ENCODE measurements around the gene HEXIM2. TPM values are rescaled to one million over a fixed set of nuclear protein-coding genes. Genes with fewer than 3 reads are reported as not detected.

HEXIM2 gene
- total RNA-seq, 1 donor from 2014 or later = 3.3 TPM

- DNase-seq (ENCODE audit: extremely low read depth, low read depth, low spot score) = no peak
Observed at GRCh38 chr17:45127548-45128300, 34.0 kb upstream of the HEXIM2 start.

DNA sequence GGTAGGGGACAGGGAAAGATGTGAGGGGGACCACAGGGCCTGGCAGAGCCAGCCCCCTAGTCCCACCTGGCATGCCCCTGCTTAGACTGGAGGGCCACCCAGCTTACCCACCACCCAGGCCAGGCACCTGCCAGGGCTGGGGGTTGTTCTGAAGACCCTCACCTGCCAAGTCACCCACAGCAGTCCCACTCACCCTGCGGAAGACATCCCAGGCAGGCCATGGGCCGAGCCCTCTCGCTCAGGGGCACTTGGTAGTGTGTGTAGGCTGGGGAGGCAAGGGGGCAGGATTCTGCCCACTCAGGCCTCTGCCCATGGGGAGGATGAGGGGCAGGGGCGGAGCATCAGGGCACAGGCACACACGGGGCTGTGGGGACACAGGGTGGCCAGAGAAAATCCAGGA lies 33.3 kb upstream of the HEXIM2 start:
- DNase-seq (ENCODE audit: extremely low read depth, low read depth, low spot score) = no peak

- no peak for DNase-seq (ENCODE audit: extremely low read depth, low read depth, low spot score)
Observed at GRCh38 chr17:45128989-45129388, 32.7 kb upstream of the HEXIM2 start.

GRCh38 chr17:45129426-45129939 lies 32.2 kb upstream of the HEXIM2 start:
- no peak for DNase-seq (ENCODE audit: extremely low read depth, low read depth, low spot score)

DNA sequence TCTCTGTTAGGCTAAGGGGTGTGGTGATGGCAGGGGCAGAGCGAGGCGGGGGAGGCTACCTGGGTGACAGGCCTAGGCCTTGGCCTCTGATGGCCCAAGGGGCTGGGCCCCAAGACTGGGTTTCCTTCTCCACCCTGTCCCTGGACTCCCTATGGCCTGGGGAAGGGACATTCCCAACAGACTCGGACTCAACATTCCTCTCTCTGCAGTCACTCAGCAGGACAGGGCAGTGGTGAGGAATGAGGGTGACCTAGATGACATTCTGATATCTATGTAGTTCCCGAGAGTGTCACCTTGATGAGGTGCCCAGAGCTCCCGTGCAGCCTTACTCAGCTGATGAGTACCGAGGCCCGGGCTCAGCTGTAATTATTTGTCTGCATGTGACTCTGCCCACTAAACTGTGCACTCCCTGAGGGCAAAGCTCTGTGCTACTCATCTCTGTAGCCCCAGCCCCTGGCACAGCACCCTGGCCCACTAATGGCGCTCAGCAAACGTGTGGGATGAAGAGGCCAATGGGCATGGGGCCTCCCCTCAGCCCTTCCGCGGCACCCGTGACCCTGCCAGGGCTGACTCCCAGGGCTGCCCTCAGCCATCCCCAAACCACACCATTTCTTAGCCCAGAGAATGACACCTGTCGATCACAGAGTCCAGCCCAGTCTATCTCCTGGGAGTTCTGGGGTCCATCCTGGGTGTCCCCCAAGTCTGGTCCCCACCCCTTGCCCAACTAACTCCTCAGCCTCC lies 31.6 kb upstream of the HEXIM2 start:
- no peak for DNase-seq (ENCODE audit: extremely low read depth, low read depth, low spot score)

DNA sequence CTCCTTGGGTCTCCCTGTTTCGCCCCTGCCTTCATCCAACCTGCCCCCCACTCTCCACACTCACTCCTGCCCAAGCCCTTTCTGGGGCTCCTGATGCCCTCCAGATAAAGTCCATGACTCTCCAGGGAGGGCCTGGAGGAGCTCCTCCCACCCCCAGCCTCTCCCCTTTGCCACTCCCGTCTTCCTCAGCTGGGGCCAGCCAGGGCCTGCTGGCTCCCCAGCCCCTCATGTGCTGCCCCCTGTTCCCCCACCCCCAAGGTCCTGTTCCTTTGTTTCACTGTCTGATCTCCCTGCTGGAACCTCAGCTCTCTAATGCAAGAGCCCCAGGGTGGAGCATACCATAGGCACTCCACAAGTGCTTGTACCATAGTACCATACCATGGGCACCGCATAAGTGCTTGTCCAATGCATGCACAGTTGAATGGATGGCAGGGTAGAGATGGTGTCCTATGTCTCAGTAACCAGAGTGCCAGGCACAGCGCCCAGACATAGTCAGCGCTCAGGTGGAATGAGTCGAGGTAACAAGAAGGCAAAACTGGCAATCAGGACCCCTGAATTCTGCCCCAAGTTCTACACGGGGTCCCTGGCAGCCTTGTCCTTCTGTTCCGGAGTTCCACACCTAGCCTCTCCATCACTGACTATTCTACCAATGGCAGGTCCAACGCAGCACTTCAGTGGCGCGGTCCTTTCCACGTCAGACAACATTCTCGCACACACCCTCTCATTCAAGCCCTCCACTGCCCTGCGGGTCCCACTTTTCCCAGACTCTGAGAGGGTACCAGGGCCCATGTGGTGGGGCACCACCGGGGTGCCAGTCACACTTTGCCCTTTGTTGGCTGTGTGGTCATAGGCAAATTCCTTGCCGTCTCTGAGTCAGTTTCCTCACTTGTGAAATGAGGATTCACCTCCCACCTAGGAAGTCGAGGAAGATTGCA lies 30.7 kb upstream of the HEXIM2 start:
- DNase-seq (ENCODE audit: extremely low read depth, low read depth, low spot score) = no peak

DNA sequence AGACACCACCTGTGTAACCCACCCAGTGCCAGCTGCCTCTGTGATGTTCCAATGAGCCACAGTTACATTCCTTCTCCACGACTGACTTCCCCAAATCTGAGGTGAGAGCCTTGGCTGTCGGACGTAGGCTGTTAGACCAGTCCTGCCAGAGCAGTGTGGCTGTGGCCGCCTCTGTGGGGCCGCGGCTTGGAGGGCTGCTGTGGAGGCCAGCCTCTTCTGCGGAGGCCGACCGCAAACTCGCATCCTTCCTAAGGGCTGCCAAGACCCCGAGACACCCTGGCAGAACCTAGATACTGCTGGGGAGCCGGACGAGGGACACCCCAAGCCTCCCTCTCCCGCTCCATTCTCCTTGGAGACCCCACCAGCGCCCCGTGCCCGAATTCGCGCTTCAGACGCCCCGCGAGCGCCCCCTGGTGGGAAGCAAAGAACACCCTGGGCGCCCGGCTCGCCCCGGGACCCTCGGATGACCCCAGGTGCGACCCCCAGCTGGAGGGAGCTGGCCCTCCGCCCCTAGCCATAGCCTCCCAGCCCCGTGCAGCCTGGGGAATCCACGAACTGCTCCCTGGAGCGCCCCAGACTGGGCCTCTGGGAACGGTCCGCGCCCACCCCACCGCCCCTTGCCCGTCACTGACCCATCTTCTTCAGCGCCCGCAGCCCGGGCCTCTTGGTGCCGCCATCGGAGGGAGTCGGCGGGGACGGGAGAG lies 29.9 kb upstream of the HEXIM2 start:
- no peak for DNase-seq (ENCODE audit: extremely low read depth, low read depth, low spot score)

GRCh38 chr17:45132320-45132571 lies 29.4 kb upstream of the HEXIM2 start, which contains the start of gene PLCD3:
TSS of gene PLCD3 (minus strand) at chr17:45132515. CDS start at chr17:45132410, 105 bp downstream.
- DNase-seq (ENCODE audit: extremely low read depth, low read depth, low spot score) = no peak

- no peak for DNase-seq (ENCODE audit: extremely low read depth, low read depth, low spot score)
Observed at GRCh38 chr17:45132572-45133463, 28.9 kb upstream of the HEXIM2 start.

DNA sequence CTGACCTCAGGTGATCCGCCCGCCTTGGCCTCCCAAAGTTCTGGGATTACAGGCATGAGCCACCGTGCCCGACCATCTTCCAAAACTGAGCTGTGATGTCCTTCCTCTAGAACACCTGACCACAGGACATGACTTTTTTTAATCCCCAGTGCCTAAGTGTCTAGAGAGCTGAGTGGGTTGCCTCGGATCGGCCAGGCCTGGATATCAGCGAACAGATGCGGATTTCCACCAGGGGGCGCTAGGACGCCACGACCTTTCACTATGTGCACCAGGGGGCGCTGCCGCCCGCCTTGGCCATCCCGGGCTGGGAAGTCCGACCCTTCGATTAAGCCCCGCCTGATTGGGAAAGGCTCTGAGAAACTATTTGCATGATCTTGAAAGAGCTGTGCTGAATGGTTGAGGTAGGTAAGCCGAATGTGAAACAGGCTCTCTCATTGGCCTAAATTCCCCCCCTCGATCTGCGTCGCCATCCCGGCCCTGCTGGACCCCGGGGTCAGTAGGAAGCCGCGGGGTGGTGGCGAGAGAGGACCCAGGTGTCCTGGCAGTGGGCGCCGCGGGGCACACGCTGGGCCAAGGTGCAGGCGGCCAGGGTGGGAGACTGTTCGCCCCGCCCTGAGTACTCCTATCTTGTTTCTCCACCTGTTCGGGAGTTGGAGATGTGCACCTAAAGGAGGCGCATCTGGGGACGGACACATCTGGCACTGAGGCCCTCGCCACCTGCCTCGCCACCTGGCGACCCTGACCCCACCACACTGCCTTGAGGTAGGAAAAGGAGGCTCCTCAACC lies 26.3 kb upstream of the HEXIM2 start, which contains the start of gene ACBD4:
ACBD4 (plus strand) TSS at position 496 of the 786 bp plus-strand sequence. CDS start 458 bp downstream, outside the sequence.
- peak; percentile 95 for DNase-seq (ENCODE audit: extremely low read depth, low read depth, low spot score)

- no peak for DNase-seq (ENCODE audit: extremely low read depth, low read depth, low spot score)
Observed at GRCh38 chr17:45135978-45136791, 25.5 kb upstream of the HEXIM2 start.

GRCh38 chr17:45136846-45137560 lies 24.7 kb upstream of the HEXIM2 start:
- DNase-seq (ENCODE audit: extremely low read depth, low read depth, low spot score) = no peak

- DNase-seq (ENCODE audit: extremely low read depth, low read depth, low spot score) = no peak
Observed at GRCh38 chr17:45137561-45138305, 23.9 kb upstream of the HEXIM2 start.

- DNase-seq (ENCODE audit: extremely low read depth, low read depth, low spot score) = no peak
Observed at GRCh38 chr17:45138911-45139532, 22.7 kb upstream of the HEXIM2 start.

DNA sequence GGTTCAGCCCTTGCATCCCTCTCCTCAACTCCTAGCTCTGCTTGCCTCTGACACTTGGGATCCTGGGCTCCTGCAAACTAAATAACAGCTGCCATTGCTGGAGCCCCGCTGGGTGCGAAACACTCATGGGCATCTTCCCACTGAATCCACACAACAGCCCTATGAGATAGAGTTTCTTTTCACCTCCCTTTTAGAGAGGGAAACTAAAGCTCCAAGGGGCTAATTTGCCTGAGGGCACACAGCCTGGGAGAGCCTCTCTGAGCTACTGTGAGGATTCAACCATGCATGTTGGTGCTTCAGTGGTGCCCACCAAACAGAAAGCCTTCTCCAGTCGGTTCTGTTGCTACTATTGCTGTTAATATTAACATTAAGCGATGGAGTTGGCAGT lies 22.1 kb upstream of the HEXIM2 start:
- DNase-seq (ENCODE audit: extremely low read depth, low read depth, low spot score) = no peak

GRCh38 chr17:45143094-45143670 lies 18.5 kb upstream of the HEXIM2 start:
- no peak for DNase-seq (ENCODE audit: extremely low read depth, low read depth, low spot score)

All from glomerular endothelial cell (primary cell).